Posterior cingulate gyrus (tissue), 11 donors: ENCODE measurements around the gene DDX11.
A peak's percentile ranks its signal among the peaks of the same experiment; 100 is the strongest.
"Not testable (repeated sequence)": the region's sequence is repeated elsewhere in the genome, so short reads cannot be mapped to it uniquely, and the experiment has no call there.

Experiments used
- DNase-seq, 10 donors: peaks; one replicate each; pipeline versions ENCODE4 v3.0.0 to v3.0.0-alpha.2; 2020 to 2021; ENCODE audit warnings: mixed read lengths in 3 of 10
- intact Hi-C: fragments of 100-400 bp; cut with DNase I; formaldehyde crosslinking; loops from one replicate; pipeline ENCODE4 v1.15.1; 2023

DDX11 gene

DNA sequence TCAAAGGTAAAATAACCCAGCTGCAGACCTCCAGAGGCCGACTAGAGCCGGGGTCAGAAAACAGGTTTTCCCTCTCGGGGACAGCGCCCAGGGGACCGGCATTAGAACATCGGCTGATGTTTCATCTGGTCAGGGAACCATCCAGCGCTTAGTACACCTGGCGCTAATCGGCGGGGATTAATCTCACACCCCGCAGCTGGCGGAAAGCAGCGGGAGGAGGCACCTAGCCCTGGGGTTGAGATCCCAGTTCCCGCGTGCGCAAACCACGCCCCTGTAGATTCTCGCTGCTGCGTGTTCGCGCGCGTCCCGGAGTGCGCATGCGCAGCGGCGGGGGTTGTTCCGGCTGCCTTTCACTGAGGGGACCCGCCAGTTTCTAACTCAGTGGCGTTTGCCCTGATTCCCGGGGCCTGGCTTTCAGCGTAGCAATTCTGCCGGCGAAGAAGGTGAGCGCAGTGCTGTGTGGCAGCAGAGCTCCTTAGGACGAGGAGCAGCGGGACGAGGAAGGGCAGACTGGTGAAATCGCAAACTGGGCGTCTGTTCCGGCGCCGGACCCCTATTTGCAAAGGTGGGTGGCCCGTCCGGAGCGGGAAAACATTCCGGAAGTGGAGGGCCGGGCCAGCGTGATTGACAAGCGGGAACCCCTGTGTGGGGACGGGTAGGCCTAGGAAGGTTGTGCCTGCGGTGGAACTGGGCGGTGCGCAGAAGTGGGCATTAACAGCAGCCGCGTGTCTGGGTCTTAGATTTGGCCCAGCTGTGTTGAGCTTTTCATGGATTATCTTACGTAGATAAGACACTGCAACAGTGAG is at the start of gene DDX11:
TSS of gene DDX11 (plus strand) at position 334 of the 806 bp plus-strand sequence. CDS start 4,534 bp downstream, outside the sequence.
- peak; percentile 82 to 98 (median 90) for DNase-seq
- intact Hi-C loops = not testable (repeated sequence)

DNA sequence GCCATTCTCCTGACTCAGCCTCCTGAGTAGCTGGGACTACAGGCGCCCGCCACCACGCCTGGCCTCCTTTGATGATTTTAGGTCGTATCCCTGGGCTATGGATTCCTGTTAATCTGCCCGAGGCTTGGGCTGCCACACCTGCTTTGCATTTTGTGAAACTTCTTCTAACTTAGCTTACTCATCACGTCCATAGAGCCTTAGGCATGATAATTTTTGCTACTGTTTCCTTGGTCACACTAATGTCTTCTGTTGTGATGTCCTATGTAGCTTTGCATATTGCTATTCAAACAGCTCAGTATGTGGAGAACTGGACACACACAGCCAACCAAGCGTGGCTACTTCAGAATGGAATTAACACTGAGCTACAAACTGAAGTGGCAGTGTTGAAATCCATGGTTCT is 47.5 kb upstream of the DDX11 start:
- DNase-seq = no peak
- intact Hi-C loops = no loop called here

- DNase-seq, intact Hi-C loops: not testable (repeated sequence)
These were observed 46.7 kb upstream of the DDX11 start for GRCh38 chr12:31027006-31027405.

DNA sequence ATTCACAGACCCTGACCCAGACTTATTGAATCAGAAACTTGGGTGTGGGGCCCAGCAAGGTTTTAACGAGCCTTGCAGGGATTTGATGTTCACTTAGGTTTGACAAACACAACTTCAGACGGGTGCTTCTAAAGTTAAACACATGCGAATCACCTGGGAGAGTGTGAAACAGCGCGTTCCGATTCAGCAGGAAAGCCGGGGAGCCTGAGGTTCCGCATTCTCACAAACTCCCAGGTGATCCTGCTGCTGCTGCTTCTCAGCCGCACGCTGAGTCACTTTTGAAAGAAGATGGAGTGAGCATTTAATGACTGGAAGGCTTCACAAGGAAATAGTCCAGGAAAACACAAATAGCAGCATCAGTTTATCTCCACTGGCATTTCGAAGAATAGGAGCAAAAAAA is 44.2 kb upstream of the DDX11 start:
- DNase-seq = no peak
- intact Hi-C loops = no loop called here

- intact Hi-C loops = no loop called here
- peak in 7 of 10 donors; percentile 33 to 90 (median 46) for DNase-seq
These were observed 43.6 kb upstream of the DDX11 start for GRCh38 chr12:31029916-31030562.

DNA sequence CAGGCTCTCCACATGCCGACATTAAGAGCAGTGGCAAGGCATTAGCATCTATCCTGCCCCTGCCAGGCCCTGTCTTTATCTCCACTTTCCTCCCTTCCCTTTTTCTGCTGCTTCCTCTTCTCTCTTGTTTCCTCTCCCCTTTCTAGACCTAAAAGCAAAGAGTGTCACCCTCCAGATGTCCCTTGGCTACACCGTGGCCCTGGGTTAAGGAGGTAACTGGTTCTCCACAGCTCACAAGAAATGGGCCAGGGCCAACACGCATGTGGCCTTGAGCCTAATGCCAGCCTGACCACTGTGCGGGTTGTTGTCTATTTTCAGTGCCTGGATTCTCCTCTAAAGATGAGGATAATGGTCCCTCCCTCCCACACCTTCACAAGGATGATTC is 41.7 kb upstream of the DDX11 start:
- intact Hi-C loops = no loop called here
- no peak for DNase-seq

DNA sequence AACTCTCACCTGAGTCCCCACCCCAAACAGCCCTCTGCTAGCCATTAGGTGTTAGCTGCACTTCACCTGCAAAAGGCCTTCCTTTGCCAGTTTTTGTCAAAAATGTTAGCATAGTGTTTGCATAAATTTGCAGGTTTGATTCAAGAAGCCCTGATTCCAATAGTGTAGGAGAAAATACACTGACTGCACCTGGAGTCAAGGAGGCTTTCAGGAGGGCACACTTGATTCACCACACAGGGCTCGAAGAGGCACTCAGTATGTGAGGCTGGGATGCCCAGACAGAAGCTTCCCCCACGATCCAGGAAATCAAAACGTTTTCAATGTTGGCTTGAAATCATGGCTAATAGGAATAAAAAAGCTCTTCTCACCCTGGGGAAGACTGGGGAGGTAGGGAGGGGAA is 40.5 kb upstream of the DDX11 start:
- intact Hi-C loops = no loop called here
- no peak for DNase-seq

DNA sequence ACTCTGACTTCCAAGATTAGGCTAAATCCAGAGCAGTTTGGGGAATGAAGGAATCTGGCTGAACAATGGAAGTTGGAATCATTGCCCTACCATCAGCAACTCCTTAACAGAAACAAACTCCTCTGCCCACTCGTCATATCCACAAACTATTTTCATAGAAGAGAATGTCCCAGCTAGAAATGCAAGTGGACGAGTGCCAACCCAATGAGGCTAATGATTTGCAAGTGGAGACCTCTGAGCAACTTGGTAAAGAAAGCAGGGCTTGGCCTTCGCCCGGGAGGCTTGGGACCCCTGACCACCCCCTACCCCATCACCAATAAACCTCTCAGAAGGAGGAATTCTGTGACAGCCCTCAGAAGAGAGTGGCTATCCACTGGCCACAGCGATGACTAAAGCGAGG is 40.0 kb upstream of the DDX11 start:
- intact Hi-C loops = no loop called here
- no peak for DNase-seq

DNA sequence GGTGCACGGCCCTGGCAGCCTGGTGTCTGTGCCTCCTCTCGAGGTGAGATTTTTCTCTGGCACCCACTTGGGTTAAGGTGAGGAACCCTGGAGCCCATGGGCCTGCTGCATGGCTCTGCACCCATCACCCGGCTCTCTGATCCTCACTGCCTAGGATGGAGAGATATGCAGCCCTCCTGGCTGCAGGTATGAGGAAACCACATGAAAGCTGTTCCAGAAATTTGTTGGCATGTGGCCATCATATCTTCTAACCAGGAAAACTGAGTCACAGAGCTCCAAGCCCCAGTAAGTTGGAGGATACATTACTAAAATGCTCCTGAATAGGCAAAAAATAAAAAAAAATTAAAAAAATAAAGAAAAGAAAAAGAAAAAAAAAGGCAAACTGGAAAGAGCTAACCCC is 39.3 kb upstream of the DDX11 start:
- no peak for DNase-seq
- intact Hi-C loops = no loop called here

DNA sequence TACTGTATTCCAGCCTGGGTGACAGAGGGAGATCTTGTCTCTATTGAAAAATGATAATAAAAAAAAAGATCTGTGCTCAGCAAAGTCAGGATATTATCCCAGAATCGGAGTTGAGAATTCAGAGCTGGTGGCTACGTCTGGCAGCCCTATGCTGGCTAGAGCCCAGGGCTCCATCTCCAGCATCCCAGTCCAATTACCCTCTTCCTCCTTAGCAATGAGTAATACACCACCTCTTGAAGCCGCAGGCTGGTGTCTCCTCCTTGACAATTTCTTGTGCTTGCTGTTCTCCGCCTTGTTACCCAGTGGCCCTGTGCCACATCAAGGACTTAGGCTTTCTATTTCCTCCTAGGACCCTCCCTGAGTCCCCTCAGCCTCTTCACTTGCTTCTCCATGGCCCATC is 38.4 kb upstream of the DDX11 start:
- DNase-seq = no peak
- intact Hi-C loops = no loop called here

GRCh38 chr12:31035967-31036665 is 37.5 kb upstream of the DDX11 start:
- intact Hi-C loops = no loop called here
- no peak for DNase-seq

GRCh38 chr12:31037028-31037427 is 36.6 kb upstream of the DDX11 start:
- intact Hi-C loops = no loop called here
- no peak for DNase-seq

DNA sequence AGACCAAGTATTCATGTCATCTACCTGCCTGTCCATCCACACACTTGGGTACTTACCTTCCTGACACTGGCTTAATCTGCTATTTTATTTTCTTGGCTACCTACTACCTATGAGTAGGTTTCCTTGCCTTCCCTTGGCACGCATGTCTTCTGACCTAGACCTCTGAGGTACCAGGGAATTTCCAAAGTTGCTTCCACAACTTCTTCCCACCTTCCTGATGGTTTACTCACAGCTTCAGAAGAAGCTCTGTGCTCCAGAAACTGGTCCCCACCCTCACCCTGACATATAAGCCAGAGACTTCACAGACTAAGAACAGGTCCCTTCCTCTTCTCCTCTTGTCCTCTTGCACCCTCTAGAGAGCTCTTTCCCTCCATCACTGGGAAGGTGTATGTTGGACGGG is 35.7 kb upstream of the DDX11 start:
- DNase-seq = no peak
- intact Hi-C loops = no loop called here

DNA sequence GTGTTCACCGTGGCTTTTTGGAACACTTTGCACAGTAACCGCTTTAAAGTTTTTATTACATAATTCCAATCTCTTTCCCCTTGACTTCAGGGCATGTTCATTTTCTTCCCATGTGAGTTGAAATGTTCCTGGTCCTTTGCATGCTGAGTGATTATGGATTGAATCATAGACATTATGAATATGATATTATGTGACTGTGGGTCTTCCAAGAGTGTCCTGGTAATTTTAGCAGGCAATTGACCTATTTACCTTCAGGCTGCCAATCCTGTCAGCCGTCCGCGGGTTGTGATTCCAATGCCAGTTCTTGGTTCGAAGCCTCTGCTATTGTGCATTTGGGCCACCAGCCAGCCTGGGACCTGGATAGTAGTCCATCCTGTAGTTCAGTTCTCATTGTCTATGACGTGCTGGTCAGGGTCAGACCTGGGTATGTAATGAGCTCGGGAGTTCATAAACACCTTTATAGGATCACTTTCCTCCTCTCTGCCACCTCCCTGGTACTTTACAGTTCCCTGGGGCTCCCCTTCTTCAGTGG is 32.6 kb upstream of the DDX11 start:
- DNase-seq = no peak
- intact Hi-C loops = no loop called here

- DNase-seq, intact Hi-C loops: not testable (repeated sequence)
These were observed 23.5 kb upstream of the DDX11 start for GRCh38 chr12:31050143-31050542.

DNA sequence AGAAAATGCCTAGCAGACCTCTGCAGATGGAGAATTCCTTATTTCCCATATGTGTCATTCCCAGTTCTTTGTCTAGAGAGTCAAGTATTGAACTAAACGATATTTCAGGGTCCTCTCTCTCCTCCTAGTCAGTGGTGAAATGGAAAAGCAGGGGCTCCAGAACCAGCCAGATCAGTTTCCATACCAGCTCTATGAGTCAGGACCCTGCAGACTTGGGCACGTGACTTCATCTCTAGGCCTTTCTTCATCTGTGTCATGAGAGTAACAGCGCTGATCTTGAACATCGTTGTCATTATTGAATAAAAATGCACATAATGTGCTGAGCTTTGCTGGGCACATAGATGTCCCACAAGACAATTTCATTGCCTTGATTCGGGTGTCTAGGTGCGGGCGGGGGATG is 23.1 kb upstream of the DDX11 start:
- intact Hi-C loops, DNase-seq: not testable (repeated sequence)

- DNase-seq, intact Hi-C loops: not testable (repeated sequence)
These were observed 22.0 kb upstream of the DDX11 start for GRCh38 chr12:31051692-31052091.

DNA sequence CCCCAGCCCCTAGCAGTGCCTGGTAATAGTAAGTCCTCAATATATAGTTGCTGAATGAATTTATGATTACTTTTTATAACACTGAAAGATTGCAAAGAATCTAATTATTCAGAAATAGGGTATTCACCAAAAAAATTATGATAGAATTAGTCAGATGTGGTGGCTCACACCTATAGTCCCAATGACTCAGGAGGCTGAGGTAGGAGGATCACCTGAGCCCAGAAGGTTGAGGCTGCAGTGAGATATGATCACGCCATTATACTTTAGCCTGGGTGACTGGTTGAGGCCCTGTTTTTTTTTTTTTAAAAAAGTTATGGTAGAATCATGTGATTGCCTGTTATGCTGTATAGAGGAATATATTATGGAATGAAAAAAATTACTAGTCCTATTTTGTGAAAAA is 21.5 kb upstream of the DDX11 start:
- intact Hi-C loops, DNase-seq: not testable (repeated sequence)

GRCh38 chr12:31052666-31053439 is 20.8 kb upstream of the DDX11 start:
- DNase-seq, intact Hi-C loops: not testable (repeated sequence)

DNA sequence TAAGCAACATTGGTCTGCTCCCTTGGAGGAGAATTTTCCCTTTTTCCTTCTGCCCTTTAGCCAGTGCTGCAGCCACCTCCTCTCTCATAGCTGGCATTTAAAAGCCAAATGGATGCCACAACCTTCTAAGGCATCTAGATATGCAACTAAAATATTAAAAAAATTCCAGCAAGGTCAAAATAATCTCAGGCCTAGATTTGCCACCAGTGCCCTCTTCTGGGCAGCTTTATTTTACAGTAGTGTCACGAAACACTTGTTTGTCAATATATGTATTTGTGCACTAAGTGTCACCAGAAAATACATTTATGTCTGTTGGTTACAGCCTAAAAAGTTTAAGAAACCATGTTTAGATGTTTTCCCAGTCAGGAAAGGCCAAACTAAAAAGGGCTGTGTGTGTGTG is 19.7 kb upstream of the DDX11 start:
- DNase-seq, intact Hi-C loops: not testable (repeated sequence)
